ENCODE results near the gene COL12A1. TPM values are rescaled to one million over a fixed set of nuclear protein-coding genes. Genes with fewer than 3 reads are reported as not detected.

Gene COL12A1
- total RNA-seq, 1 experiment from 2014 or later: 0.96 TPM

DNA sequence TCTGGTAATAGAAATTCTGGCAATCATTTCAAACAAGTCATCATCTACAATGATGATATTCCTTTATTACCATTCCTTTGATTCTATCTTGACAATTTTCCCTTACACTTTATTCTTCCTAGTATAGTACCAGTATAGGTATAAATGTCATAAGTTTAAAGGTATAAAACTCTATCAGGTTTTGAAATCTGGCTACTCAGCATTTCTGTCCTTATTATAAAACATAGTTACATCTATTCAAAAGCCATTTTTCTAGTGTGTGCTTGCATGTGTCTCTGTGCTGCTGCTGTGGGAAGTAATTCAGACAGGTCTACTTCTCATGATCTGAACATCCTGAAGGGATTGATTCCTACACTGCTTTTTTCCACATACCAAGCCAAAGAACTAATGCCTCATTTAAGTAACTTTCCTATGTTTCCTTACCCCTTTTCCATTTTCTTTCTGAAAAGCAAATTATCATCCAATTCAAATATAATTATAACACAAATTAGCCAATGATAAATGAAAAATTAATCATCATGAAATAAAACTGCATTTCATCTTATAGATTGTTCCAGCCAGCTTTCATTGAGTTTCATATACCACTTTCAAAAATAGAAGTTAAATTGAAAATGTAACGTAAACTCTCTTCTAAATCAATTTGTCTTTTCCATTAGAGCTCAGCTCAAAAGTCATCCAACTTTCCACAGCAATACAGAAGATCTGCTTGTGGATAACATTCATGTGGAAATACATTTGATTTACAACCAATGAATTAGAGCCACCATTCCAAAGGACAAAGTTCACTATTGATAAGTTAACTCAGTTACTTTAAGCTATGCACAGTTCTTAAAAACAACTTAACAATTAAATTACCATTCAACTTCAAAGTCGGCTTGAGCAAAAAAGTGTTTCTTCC, 35.9 kb downstream of the COL12A1 start:
- no peak overlapping the region for H4K91ac ChIP-seq (ENCODE audit: insufficient read length, low read depth, low read length)
- Mint-ChIP-seq H3K4me3 (no peak overlapping the region), H3K9me3 (no peaks in the 10 kb centered on the region), H3K4me1 (peaks cover 9 to 13% of the 10 kb centered on the region in 2 experiments), H3K27ac (no peak overlapping the region), H3K27me3 (ENCODE audit: low read depth) (no peaks in the 10 kb centered on the region), H3K36me3 (ENCODE audit: insufficient read depth in 1 of 3, low read depth in 3 of 3) (no peaks in the 10 kb centered on the region)
- no peaks in the 10 kb centered on the region for H3K9me3 ChIP-seq (ENCODE audit: control insufficient read depth, low read depth, low read length)
- H4K20me1 ChIP-seq (ENCODE audit: control insufficient read depth, insufficient read depth, insufficient read length): no peaks in the 10 kb centered on the region
- no peak overlapping the region for H3T11ph ChIP-seq (ENCODE audit: low read length)
- no peak for DNase-seq
- no peak overlapping the region for H3K18ac ChIP-seq (ENCODE audit: insufficient read length, low read depth, low read length)
- no peak overlapping the region for H3K14ac ChIP-seq (ENCODE audit: insufficient read depth, low read length)
- no peak overlapping the region for H4K8ac ChIP-seq (replicated peaks; ENCODE audit: insufficient read length, low read depth, low read length)
- no peak overlapping the region for H3K9ac ChIP-seq (ENCODE audit: extremely low read depth, insufficient read length, low read length)
- WGBS (ENCODE audit: extremely low coverage, insufficient read length, low lambda C conversion rate): 100% methylated on average over 1 of the region's 2 CpGs
- no peak overlapping the region for H3K56ac ChIP-seq (ENCODE audit: insufficient read length, low read depth, low read length)
- H2BK120ac ChIP-seq (ENCODE audit: low read depth, low read length, poor library complexity, severe bottlenecking): no peak overlapping the region
- no peaks in the 10 kb centered on the region for H3K27me3 ChIP-seq (ENCODE audit: insufficient read depth, low read length)
- H2BK20ac ChIP-seq (ENCODE audit: low read depth, low read length, poor library complexity, severe bottlenecking): no peak overlapping the region
- no peak overlapping the region for H3K4ac ChIP-seq (ENCODE audit: low read depth, low read length)
- H3K27ac ChIP-seq (ENCODE audit: insufficient read length, low read depth, low read length): no peak overlapping the region
- no peak overlapping the region for H4K5ac ChIP-seq (ENCODE audit: insufficient read length, low read depth, low read length)
- no peak overlapping the region for H2BK15ac ChIP-seq (ENCODE audit: low read depth, low read length)
- H3K79me2 ChIP-seq (ENCODE audit: insufficient read depth, low read length): no peaks in the 10 kb centered on the region
- no peak overlapping the region for H3K23ac ChIP-seq (ENCODE audit: insufficient read length, low read depth, low read length)
- no peak overlapping the region for H3K4me2 ChIP-seq (ENCODE audit: insufficient read depth, insufficient read length, low read length)
- no peak overlapping the region for H2BK12ac ChIP-seq (ENCODE audit: insufficient read length, low read depth, low read length)
- no peak overlapping the region for H2BK5ac ChIP-seq (ENCODE audit: insufficient read length, low read length)
- no peak for TF ChIP-seq CTCF (conservative IDR thresholded peaks at IDR 0.05)
- no peaks in the 10 kb centered on the region for H3K4me1 ChIP-seq (ENCODE audit: insufficient read depth, low read length)
- H3K79me1 ChIP-seq (ENCODE audit: insufficient read depth, low read depth, low read length, poor library complexity, severe bottlenecking): no peaks in the 10 kb centered on the region
- H2AK5ac ChIP-seq (ENCODE audit: insufficient read length, low read length): no peak overlapping the region
- no peaks in the 10 kb centered on the region for H3K23me2 ChIP-seq (ENCODE audit: insufficient read length, low read depth, low read length, poor library complexity, severe bottlenecking)
- no peak overlapping the region for H2AFZ ChIP-seq (ENCODE audit: low read length)

Data from H9 (cell line).